ENCODE measurements around the gene PILRB. TPM values are rescaled to one million over a fixed set of nuclear protein-coding genes. Genes with fewer than 3 reads are reported as not detected.
"Not testable (repeated sequence)": the region's sequence is repeated elsewhere in the genome, so short reads cannot be mapped to it uniquely, and the experiment has no call there.

Gene PILRB
- total RNA-seq, 1 experiment from 2014 or later: 73.2 TPM

DNA sequence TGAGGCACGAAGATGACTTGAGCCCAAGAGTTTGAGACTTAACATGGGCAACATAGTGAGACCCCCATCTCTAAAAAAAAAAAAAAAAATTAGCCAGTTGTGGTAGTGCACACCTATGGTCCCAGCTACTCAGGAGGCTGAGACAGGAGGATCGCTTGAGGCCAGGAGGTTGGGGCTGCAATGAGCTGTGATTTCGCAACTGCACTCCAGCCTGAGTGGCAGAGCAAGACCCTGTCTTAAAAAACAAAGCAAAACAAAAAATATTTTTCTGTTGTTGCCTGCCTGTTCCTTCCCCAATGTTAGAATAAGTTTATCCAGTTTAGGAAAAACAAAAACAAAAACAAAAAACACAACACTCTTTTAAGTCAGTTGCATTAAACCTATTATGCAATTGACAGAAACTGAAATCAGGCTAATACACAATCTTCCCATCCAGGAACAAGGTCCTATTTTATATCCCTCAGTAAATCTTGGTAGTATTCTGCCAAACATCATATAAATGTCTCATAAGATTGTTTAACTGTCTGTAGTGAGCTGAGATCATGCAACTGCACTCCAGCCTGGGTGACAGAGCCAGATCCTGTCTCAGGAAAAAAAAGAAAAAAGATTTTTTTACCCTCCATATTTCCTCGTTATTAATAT lies 20.3 kb downstream of the PILRB start:
- no peak for ATAC-seq
- Histone ChIP-seq H3K4me3 (ENCODE audit: low read depth in 2 of 2, low read length in 2 of 2) (no peak overlapping the region), H3K27me3 (ENCODE audit: control insufficient read depth, insufficient read depth, low read length) (no peaks in the 10 kb centered on the region), H3K9me3 (ENCODE audit: control insufficient read depth, insufficient read depth, low read depth, low read length) (no peaks in the 10 kb centered on the region), H3K4me1 (ENCODE audit: control insufficient read depth, insufficient read depth, low read length) (no peaks in the 10 kb centered on the region), H3K36me3 (ENCODE audit: control insufficient read depth, insufficient read depth, low read length) (no peaks in the 10 kb centered on the region), H3K27ac (ENCODE audit: low read length) (no peak overlapping the region)
- DNase-seq (ENCODE audit: low read depth, low spot score): no peak
- in situ Hi-C loops (cut with HindIII; ENCODE audit: low pct_unique_long_range_greater_than_20kb, low sequenced_read_pairs): no loop called here
- intact Hi-C loops (cut with micrococcal nuclease; ENCODE audit: unreplicated experiment): no loop called here
- TF ChIP-seq POLR2AphosphoS5 (IDR thresholded peaks at IDR 0.05; ENCODE audit: low read depth, low read length) (no peak), TCF7L2 (IDR thresholded peaks at IDR 0.05; ENCODE audit: low read depth, low read length) (no peak), SIN3A (IDR thresholded peaks at IDR 0.05; ENCODE audit: borderline replicate concordance, insufficient read depth, low read depth, low read length) (no peak)
- TF ChIP-seq, protein P1, sequence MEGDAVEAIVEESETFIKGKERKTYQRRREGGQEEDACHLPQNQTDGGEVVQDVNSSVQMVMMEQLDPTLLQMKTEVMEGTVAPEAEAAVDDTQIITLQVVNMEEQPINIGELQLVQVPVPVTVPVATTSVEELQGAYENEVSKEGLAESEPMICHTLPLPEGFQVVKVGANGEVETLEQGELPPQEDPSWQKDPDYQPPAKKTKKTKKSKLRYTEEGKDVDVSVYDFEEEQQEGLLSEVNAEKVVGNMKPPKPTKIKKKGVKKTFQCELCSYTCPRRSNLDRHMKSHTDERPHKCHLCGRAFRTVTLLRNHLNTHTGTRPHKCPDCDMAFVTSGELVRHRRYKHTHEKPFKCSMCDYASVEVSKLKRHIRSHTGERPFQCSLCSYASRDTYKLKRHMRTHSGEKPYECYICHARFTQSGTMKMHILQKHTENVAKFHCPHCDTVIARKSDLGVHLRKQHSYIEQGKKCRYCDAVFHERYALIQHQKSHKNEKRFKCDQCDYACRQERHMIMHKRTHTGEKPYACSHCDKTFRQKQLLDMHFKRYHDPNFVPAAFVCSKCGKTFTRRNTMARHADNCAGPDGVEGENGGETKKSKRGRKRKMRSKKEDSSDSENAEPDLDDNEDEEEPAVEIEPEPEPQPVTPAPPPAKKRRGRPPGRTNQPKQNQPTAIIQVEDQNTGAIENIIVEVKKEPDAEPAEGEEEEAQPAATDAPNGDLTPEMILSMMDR (IDR thresholded peaks at IDR 0.05): no peak
- TF ChIP-seq, protein P2, sequence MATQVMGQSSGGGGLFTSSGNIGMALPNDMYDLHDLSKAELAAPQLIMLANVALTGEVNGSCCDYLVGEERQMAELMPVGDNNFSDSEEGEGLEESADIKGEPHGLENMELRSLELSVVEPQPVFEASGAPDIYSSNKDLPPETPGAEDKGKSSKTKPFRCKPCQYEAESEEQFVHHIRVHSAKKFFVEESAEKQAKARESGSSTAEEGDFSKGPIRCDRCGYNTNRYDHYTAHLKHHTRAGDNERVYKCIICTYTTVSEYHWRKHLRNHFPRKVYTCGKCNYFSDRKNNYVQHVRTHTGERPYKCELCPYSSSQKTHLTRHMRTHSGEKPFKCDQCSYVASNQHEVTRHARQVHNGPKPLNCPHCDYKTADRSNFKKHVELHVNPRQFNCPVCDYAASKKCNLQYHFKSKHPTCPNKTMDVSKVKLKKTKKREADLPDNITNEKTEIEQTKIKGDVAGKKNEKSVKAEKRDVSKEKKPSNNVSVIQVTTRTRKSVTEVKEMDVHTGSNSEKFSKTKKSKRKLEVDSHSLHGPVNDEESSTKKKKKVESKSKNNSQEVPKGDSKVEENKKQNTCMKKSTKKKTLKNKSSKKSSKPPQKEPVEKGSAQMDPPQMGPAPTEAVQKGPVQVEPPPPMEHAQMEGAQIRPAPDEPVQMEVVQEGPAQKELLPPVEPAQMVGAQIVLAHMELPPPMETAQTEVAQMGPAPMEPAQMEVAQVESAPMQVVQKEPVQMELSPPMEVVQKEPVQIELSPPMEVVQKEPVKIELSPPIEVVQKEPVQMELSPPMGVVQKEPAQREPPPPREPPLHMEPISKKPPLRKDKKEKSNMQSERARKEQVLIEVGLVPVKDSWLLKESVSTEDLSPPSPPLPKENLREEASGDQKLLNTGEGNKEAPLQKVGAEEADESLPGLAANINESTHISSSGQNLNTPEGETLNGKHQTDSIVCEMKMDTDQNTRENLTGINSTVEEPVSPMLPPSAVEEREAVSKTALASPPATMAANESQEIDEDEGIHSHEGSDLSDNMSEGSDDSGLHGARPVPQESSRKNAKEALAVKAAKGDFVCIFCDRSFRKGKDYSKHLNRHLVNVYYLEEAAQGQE (IDR thresholded peaks at IDR 0.05; ENCODE audit: insufficient read depth in 1 of 2, low read depth in 2 of 2, low read length in 1 of 2): no peak
- no TSS peak for BruUV-seq (replicated peaks)
- POLR2A ChIA-PET: no interaction called here
- CTCF ChIA-PET: no interaction called here

DNA sequence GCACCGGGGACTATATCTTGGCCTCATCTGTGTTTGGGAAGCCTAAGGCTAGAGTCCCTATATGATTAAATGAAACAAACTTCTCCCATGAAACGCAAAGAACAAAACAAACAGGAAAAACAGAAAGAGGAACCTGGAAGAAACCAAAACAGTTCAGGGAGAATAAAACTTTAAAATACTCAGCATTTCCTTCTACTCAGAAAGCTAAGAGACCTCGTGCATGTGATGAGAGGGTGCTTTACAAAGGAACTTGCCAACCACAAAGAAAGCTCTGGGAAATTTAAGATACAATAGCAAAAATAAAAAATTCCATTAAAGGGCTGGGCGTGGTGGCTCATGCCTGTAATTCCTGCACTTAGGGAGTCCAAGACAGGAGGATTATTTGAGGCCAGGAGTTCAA lies 22.3 kb downstream of the PILRB start:
- Histone ChIP-seq H3K9me3 (ENCODE audit: control insufficient read depth, insufficient read depth, low read depth, low read length) (no peaks in the 10 kb centered on the region), H3K4me3 (ENCODE audit: low read depth in 2 of 2, low read length in 2 of 2) (no peak overlapping the region), H3K27ac (ENCODE audit: low read length) (no peak overlapping the region), H3K27me3 (ENCODE audit: control insufficient read depth, insufficient read depth, low read length) (no peaks in the 10 kb centered on the region), H3K36me3 (ENCODE audit: control insufficient read depth, insufficient read depth, low read length) (no peaks in the 10 kb centered on the region), H3K4me1 (ENCODE audit: control insufficient read depth, insufficient read depth, low read length) (no peaks in the 10 kb centered on the region)
- ChIA-PET CTCF (no interaction called here), POLR2A (no interaction called here)
- BruUV-seq (replicated peaks): no TSS peak
- intact Hi-C loops (cut with micrococcal nuclease; ENCODE audit: unreplicated experiment) (no loop called here), in situ Hi-C loops (cut with HindIII; ENCODE audit: low pct_unique_long_range_greater_than_20kb, low sequenced_read_pairs) (no loop called here)
- no peak for ATAC-seq
- TF ChIP-seq TCF7L2 (IDR thresholded peaks at IDR 0.05; ENCODE audit: low read depth, low read length) (no peak), POLR2AphosphoS5 (IDR thresholded peaks at IDR 0.05; ENCODE audit: low read depth, low read length) (no peak), SIN3A (IDR thresholded peaks at IDR 0.05; ENCODE audit: borderline replicate concordance, insufficient read depth, low read depth, low read length) (no peak)
- TF ChIP-seq, protein P2 (IDR thresholded peaks at IDR 0.05; ENCODE audit: insufficient read depth in 1 of 2, low read depth in 2 of 2, low read length in 1 of 2): no peak
- TF ChIP-seq, protein P1 (IDR thresholded peaks at IDR 0.05): no peak
- DNase-seq (ENCODE audit: low read depth, low spot score): no peak

DNA sequence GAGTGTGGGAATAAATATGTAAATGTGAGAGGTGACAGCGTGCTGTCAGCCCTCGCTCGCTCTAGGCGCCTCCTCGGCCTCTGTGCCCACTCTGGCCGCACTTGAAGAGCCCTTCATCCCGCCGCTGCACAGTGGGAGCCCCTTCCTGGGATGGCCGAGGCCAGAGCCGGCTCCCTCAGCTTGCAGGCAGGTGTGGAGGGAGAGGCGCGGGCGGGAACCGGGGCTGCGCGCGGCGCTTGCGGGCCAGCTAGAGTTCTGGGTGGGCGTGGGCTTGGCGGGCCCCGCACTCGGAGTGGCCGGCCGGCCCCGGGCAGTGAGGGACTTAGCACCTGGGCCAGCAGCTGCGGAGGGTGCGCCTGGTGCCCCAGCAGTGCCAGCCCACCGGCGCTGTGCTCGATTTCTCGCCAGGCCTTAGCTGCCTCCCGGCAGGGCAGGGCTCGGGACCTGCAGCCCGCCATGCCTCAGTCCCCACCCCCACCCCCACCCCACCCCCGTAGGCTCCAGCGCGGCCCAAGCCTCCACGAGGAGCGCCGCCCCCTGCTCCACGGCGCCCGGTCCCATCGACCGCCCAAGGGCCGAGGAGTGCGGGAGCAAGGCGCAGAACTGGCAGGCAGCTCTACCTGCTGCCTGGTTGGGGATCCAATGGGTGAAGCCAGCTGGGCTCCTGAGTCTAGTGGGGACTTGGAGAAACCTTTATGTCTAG lies 23.8 kb downstream of the PILRB start:
- ATAC-seq; H3K27me3 ChIP-seq (ENCODE audit: control insufficient read depth, insufficient read depth, low read length); H3K9me3 ChIP-seq (ENCODE audit: control insufficient read depth, insufficient read depth, low read depth, low read length); in situ Hi-C loops (cut with HindIII; ENCODE audit: low pct_unique_long_range_greater_than_20kb, low sequenced_read_pairs); intact Hi-C loops (cut with micrococcal nuclease; ENCODE audit: unreplicated experiment); H3K27ac ChIP-seq (ENCODE audit: low read length); H3K4me3 ChIP-seq (ENCODE audit: low read depth in 2 of 2, low read length in 2 of 2); DNase-seq (ENCODE audit: low read depth, low spot score); BruUV-seq (replicated peaks); H3K4me1 ChIP-seq (ENCODE audit: control insufficient read depth, insufficient read depth, low read length); H3K36me3 ChIP-seq (ENCODE audit: control insufficient read depth, insufficient read depth, low read length): not testable (repeated sequence)
- ChIA-PET POLR2A (interaction anchor here (0.5 to 0.6 kb wide), 2 partner anchors 47 to 57 kb away, joined by 3 to 8 read pairs; partner anchors contain the start of gene ZCWPW1), CTCF (interaction anchor here (0.7 kb wide), 1 partner anchor 10 kb away, joined by 6 read pairs; no protein-coding TSS in a partner anchor)
